HCT116 (cell line): Measurements from ENCODE around the gene FBXW4. TPM values are rescaled to one million over a fixed set of nuclear protein-coding genes. Genes with fewer than 3 reads are reported as not detected.

Experiments
- ATAC-seq: fragments of 200-7000 bp; cut with Tn5 transposase; 2 replicates; pipeline ENCODE4 v1.9.1; 2020; ENCODE audit warnings: mild to moderate bottlenecking, moderate library complexity
- BruUV-seq: library from RNA; stranded (reverse); fragments of 400-500 nt; replicated peaks from 2 replicates; lab custom pipeline; 2021; lab: Mats Ljungman, UMichigan
- CTCF ChIA-PET: fragments of 300-600 bp; sonication (Branson Sonifier 250); formaldehyde crosslinking; loops from one replicate; lab custom pipeline; 2021; ENCODE audit warnings: antibody characterized with exemption; lab: Charles Lee
- POLR2A ChIA-PET: fragments of 300-600, 350-600 bp; sonication (Branson Sonifier 250); formaldehyde crosslinking; loops from one replicate; lab custom pipeline; 2021; ENCODE audit warnings: antibody characterized with exemption; lab: Charles Lee
- RAD21 ChIA-PET, 2 experiments: fragments of 300-600 bp; sonication (Branson Sonifier 250); formaldehyde crosslinking; loops; one replicate each; lab custom pipeline; 2023; ENCODE audit warnings: low total read pairs in 2 of 2; ENCODE audit not compliant: uncharacterized antibody in 2 of 2, unreplicated experiment in 2 of 2, low non-redundant PET in 1 of 2; lab: Charles Lee
- DNase-seq: peaks from one replicate; pipeline ENCODE4 v3.0.0-alpha.2; 2010; ENCODE audit warnings: low read depth, low spot score
- H2AFZ ChIP-seq: fragments of 200-600 bp; shearing (Covaris generic), sonication (generic); 2 replicates; pipeline ENCODE4 v1.6.1; 2017; ENCODE audit warnings: low read depth, mixed run types, mixed read lengths, antibody characterized with exemption, low read length; ENCODE audit not compliant: poor library complexity, severe bottlenecking
- H3K27ac ChIP-seq: 2 replicates; pipeline ENCODE4 v1.5.1; 2012; ENCODE audit warnings: low read depth, low read length
- H3K27me3 ChIP-seq: fragments of 200-600 bp; sonication (generic); 2 replicates; pipeline ENCODE4 v1.6.1; 2016; ENCODE audit warnings: mixed run types, low read length, mixed read lengths; ENCODE audit not compliant: insufficient read depth
- H3K36me3 ChIP-seq, 2 experiments: fragments of 200-500 bp in 1 of 2; fragments of 200-600 bp in 1 of 2; sonication (Bioruptor generic) in 1 of 2; sonication (generic) in 1 of 2; 2 replicates each; pipeline versions ENCODE4 v1.5.1 to v1.6.1; 2014 to 2016; ENCODE audit warnings: low read length in 2 of 2, inconsistent platforms in 1 of 2, mixed read lengths in 1 of 2, mixed run types in 1 of 2; ENCODE audit not compliant: insufficient read depth in 2 of 2, control insufficient read depth in 1 of 2
- H3K4me1 ChIP-seq, 2 experiments: fragments of 200-600 bp in 1 of 2; sonication (generic) in 1 of 2; 2 replicates each; pipeline versions ENCODE4 v1.5.1 to v1.6.1; 2012 to 2017; ENCODE audit warnings: low read length in 2 of 2, inconsistent platforms in 1 of 2, mild to moderate bottlenecking in 1 of 2, mixed read lengths in 1 of 2, mixed run types in 1 of 2, moderate library complexity in 1 of 2; ENCODE audit not compliant: insufficient read depth in 2 of 2, control insufficient read depth in 1 of 2
- H3K4me2 ChIP-seq: fragments of 200-600 bp; sonication (generic); 2 replicates; pipeline ENCODE4 v1.6.1; 2017; ENCODE audit warnings: mixed run types, low read length, mixed read lengths
- H3K4me3 ChIP-seq, 2 experiments: fragments of 200-600 bp in 1 of 2; sonication (generic) in 1 of 2; replicated peaks in 1 of 2; 2 replicates each; pipeline ENCODE4 v1.5.1; 2011 to 2016; ENCODE audit warnings: low read length in 2 of 2, control low read depth in 1 of 2, low read depth in 1 of 2, mild to moderate bottlenecking in 1 of 2, mixed read lengths in 1 of 2, mixed run types in 1 of 2
- H3K79me2 ChIP-seq: fragments of 200-600 bp; sonication (generic); 2 replicates; pipeline ENCODE4 v1.6.1; 2017; ENCODE audit warnings: mild to moderate bottlenecking, mixed run types, low read length, moderate library complexity, mixed read lengths; ENCODE audit not compliant: insufficient read depth
- H3K9ac ChIP-seq: fragments of 200-600 bp; sonication (generic); 2 replicates; pipeline ENCODE4 v1.6.1; 2016; ENCODE audit warnings: low read length, mixed read lengths
- H3K9me2 ChIP-seq: fragments of 200-600 bp; sonication (generic), shearing (Covaris generic); 2 replicates; pipeline ENCODE4 v1.6.1; 2017; ENCODE audit warnings: mixed run types, mild to moderate bottlenecking, moderate library complexity; ENCODE audit not compliant: insufficient read depth
- H3K9me3 ChIP-seq, 2 experiments: fragments of 200-500 bp in 1 of 2; fragments of 200-600 bp in 1 of 2; sonication (Bioruptor generic) in 1 of 2; sonication (generic) in 1 of 2; 2 replicates each; pipeline ENCODE4 v1.6.1; 2014 to 2017; ENCODE audit warnings: low read length in 2 of 2, mixed read lengths in 2 of 2, inconsistent platforms in 1 of 2, low read depth in 1 of 2, mild to moderate bottlenecking in 1 of 2, mixed run types in 1 of 2, moderate library complexity in 1 of 2; ENCODE audit not compliant: control insufficient read depth in 1 of 2, insufficient read depth in 1 of 2
- H4K20me1 ChIP-seq: fragments of 200-600 bp; sonication (generic), shearing (Covaris generic); 2 replicates; pipeline ENCODE4 v1.6.1; 2017; ENCODE audit warnings: mixed run types, mild to moderate bottlenecking, moderate library complexity; ENCODE audit not compliant: insufficient read depth
- EZH2phosphoT487 ChIP-seq: fragments of 200-600 bp; IDR thresholded peaks from 2 replicates; pipeline ENCODE4 v1.6.1; 2018; ENCODE audit warnings: antibody characterized with exemption, borderline replicate concordance
- RAD21 ChIP-seq: IDR thresholded peaks from 2 replicates; pipeline ENCODE4 v1.6.1; 2012; ENCODE audit warnings: low read depth, mild to moderate bottlenecking
- REST ChIP-seq: IDR thresholded peaks from 2 replicates; pipeline ENCODE4 v1.6.1; 2012; ENCODE audit warnings: low read depth
- SP1 ChIP-seq: IDR thresholded peaks from 2 replicates; pipeline ENCODE4 v1.6.1; 2012; ENCODE audit warnings: low read depth
- YY1 ChIP-seq: IDR thresholded peaks from 2 replicates; pipeline ENCODE4 v1.6.1; 2011; ENCODE audit warnings: low read length, low read depth, moderate library complexity, mild to moderate bottlenecking; ENCODE audit not compliant: insufficient replicate concordance; ENCODE audit errors: extremely low read depth
- intact Hi-C: fragments of 100-400 bp; cut with micrococcal nuclease; formaldehyde crosslinking; loops from 2 replicates; pipeline ENCODE4 v1.10.0; 2022
- total RNA-seq: library from RNA; stranded (reverse); gene quantifications from one replicate; pipeline ENCODE4 v1.2.1, GENCODE V29; 2021; ENCODE audit not compliant: unreplicated experiment
- TF ChIP-seq, protein P1 (sequence below): IDR thresholded peaks from 2 replicates; pipeline ENCODE4 v1.6.1; 2012
- TF ChIP-seq, protein P2 (sequence below): IDR thresholded peaks from 2 replicates; pipeline ENCODE4 v1.6.1; 2011; ENCODE audit warnings: mild to moderate bottlenecking, low read length, moderate library complexity; ENCODE audit not compliant: insufficient replicate concordance; ENCODE audit errors: extremely low read depth

Gene FBXW4
- total RNA-seq, 1 experiment from 2014 or later, result 35.3 TPM

- TF ChIP-seq REST, result no peak
- no peak for TF ChIP-seq EZH2phosphoT487
- no peak for TF ChIP-seq YY1
Measured at GRCh38 chr10:101629837-101630632, 64.9 kb downstream of the FBXW4 start (continued).

GRCh38 chr10:101625821-101626412 is 69.1 kb downstream of the FBXW4 start:
- intact Hi-C loops, result no loop called here
- Histone ChIP-seq H3K9ac (no peak overlapping the region), H3K4me1 (no peaks in the 10 kb centered on the region), H4K20me1 (no peaks in the 10 kb centered on the region), H3K4me2 (no peak overlapping the region), H3K4me3 (no peak overlapping the region), H3K27ac (no peak overlapping the region), H3K36me3 (no peaks in the 10 kb centered on the region), H2AFZ (no peak overlapping the region)
- CTCF ChIA-PET, result interaction anchor here (1.7 kb wide), 1 partner anchor 23 kb away, joined by 5 read pairs; no protein-coding TSS in a partner anchor
- DNase-seq (no peak), ATAC-seq (no peak)
- TF ChIP-seq, protein P1, sequence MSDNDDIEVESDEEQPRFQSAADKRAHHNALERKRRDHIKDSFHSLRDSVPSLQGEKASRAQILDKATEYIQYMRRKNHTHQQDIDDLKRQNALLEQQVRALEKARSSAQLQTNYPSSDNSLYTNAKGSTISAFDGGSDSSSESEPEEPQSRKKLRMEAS, result no peak
- TF ChIP-seq RAD21 (no peak), SP1 (no peak)
- TF ChIP-seq, protein P2, sequence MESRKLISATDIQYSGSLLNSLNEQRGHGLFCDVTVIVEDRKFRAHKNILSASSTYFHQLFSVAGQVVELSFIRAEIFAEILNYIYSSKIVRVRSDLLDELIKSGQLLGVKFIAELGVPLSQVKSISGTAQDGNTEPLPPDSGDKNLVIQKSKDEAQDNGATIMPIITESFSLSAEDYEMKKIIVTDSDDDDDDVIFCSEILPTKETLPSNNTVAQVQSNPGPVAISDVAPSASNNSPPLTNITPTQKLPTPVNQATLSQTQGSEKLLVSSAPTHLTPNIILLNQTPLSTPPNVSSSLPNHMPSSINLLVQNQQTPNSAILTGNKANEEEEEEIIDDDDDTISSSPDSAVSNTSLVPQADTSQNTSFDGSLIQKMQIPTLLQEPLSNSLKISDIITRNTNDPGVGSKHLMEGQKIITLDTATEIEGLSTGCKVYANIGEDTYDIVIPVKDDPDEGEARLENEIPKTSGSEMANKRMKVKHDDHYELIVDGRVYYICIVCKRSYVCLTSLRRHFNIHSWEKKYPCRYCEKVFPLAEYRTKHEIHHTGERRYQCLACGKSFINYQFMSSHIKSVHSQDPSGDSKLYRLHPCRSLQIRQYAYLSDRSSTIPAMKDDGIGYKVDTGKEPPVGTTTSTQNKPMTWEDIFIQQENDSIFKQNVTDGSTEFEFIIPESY, result no peak
- TF ChIP-seq, all 23 proteins: peak for 0
- Histone ChIP-seq H3K27me3 (no peaks in the 10 kb centered on the region), H3K9me3 (no peaks in the 10 kb centered on the region), H3K9me2 (no peaks in the 10 kb centered on the region), H3K79me2 (no peaks in the 10 kb centered on the region)
- RAD21 ChIA-PET, result no interaction called here
- BruUV-seq, result no TSS peak
- POLR2A ChIA-PET, result no interaction called here
